ENCODE data around the gene ACOT7.
"Not testable (repeated sequence)": the region's sequence is repeated elsewhere in the genome, so short reads cannot be mapped to it uniquely, and the experiment has no call there.

ACOT7 gene

DNA sequence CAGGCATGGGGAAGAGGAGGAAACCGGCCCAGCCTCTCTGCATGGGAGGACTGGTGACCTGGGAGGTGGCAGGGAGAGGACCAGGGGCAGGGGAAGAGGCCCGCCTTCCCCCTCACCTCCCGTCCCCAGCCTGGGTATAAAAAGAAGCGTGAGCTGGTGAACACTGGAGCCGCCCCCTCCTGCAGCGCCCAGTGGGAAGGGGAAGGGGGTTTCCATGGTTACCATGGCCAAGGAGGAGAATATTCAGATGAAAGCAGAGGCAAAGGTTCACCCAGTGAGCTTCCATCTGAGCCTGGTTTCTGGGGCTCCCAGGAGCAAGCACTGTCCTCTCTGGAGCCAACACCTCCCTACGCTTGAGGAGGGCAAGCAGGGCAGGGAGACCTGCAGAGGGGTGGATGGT lies 54.9 kb downstream of the ACOT7 start:
- DNase-seq = no peak

DNA sequence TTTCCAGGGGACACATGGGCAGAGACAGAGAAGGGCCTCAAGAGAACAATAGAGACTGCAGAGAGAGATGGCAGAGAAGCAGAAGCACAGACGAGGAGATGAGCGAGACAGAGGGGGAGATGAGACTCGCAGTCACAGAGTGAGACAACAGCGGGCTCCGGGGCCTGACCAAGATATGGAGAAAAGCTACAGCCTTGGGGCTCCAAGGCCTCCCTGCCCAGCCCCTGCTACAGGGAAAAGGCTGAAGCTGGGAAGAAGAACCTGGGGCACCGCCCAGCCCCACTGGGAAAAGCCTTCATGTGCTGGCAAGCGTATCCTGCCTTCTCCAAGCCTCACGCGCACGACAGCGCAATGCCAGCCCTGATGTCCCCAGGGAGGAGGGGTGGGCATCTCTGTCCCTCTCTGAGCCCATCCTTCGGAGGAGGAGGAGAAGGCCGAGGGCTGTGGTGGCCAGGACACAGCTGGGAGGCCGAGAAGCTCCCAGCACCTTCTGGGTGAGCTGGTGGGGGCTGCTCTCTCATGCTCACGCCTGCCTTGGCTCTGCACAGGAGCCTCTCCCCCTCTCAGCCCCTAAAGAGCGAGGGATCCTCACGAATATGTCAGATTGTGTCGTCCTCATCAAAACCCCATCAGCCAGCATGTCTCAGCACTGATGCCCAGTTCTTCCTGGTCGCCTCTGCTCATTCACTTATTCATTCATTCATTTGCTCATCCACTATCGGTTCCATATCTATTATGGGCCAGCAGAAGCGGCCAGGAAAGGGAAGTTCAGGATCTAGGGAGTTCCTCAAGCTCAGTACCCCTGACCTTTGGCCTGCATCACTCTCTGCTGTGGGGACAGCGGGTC lies 56.6 kb downstream of the ACOT7 start:
- DNase-seq = no peak

DNA sequence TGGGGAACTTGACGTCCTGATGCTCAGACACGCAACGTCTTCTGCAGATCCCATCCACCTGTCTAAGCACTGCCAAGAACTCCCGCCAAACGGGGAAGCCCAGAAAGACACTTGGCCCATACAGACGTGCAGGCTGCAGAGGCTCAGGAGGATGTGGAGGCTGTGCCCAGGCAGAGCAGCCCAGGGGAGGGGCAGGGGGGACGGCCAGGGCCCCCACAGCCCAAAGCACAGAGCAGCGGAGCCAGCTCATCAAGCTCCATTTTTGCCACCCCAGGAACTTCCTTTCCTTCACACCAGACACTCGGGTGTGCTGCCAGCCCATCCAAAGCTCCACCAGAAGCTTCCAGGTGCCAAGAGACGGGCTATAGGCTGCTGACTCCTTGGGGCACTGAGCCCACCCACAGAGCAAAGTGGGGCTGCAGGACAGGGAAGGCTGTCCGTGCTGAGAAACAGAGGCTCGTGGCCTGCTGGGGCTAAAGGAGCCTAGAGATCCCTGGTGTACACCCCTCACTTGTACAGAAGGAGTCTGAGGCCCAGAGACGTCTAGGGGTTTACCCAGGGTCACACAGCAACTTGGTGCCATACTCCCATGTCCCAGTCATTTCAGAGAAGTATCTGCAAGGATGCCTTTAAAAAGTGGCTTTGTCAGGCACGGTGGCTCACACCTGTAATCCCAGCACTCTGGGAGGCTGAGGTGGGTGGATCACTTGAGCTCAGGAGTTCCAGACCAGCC lies 59.1 kb downstream of the ACOT7 start:
- no peak for DNase-seq

DNA sequence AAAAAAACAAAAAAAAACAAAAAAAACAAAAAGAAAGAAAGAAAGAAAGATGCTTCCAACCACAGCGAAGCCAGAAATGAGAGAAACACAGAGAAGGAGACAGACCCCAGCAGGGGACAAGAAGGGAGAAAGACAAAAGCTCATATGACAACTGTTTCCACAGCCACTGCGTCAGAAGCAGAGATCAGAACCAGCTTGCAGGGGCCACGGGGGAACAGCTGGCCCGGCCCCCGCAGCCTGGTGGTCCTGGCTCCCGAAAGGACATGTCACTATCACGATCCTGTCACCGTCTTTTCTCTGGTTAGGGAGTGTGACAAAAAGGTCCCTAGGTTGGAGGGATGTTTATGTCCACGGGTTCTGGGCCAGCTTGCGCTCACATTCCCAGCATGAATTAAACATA lies 60.7 kb downstream of the ACOT7 start:
- DNase-seq = no peak

DNA sequence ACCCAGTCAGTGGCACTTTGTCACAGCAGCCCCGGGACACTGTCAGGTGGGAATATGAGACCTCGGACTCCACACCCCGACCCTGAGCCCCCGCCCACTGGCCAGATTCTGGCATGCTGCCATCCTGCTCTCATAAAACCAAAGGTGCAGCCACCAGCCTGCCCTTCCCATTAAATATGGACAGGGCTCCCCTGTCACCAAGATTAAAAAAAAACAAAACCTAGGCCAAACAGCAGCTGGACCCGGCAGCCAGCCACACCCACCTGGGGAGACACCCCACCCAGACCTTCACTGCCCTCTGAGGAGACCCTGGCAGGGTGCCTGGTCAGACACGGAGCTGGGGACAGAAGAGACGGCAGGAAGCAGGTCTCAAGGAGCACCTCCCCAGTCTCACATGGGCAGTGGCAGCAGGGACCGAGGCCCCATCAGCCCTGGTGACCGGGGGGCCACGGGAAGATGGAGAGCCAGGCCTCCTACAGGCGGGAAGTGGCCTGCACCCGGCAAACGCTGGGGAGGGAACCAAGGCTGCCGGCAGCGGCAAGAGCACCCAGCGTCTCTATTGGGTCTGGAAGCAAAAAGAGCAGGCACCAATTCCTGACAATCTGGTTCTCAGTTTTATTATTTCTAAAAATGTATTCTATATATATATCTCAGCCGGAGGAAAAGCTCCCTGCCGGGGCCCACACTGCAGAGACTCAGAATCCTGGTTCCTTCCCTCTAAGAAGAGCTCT lies 61.9 kb downstream of the ACOT7 start:
- no peak for DNase-seq

DNA sequence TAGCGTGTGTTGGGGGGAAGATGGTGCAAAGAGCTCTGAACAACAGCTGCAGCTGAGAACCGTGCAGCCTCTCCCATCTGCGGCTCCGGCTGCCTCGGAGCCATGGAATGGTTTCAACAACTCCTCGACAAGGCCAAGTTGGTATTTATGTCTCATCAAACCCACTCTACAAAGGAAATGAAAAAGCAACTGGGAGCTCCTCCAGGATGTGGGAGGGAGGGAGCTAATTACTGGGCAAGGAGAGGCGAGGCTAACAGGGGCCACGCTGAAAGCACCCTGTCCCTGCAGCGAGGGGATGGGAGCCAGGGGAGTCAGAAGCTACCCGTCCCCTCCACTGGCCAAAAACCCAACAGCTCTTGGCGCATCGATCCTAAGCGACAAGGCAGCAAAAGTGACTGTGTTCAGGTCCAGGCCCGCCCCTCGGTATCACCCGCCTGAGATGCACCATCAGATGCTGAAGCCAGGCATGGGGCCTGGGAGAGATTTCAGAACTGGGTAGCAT lies 63.1 kb downstream of the ACOT7 start:
- DNase-seq = no peak

DNA sequence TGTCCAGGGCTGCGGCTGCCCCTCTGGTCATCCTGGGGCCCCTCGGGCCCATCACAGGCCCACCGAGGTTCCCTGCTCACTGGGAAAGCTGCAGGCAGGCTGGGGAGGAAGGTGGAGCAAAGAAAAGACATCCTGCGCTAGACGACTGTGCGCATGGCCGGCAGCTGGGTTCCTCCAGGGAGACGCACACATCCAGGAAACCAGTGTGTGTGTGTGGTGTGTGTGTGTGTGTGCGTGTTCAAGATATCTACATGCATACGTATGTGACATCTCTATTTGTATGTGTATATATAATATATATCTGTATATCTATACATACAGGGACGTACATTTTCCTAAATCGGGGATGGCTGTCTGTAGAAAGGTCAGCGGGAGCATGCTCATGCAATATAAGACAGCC lies 63.7 kb downstream of the ACOT7 start:
- DNase-seq = no peak

DNA sequence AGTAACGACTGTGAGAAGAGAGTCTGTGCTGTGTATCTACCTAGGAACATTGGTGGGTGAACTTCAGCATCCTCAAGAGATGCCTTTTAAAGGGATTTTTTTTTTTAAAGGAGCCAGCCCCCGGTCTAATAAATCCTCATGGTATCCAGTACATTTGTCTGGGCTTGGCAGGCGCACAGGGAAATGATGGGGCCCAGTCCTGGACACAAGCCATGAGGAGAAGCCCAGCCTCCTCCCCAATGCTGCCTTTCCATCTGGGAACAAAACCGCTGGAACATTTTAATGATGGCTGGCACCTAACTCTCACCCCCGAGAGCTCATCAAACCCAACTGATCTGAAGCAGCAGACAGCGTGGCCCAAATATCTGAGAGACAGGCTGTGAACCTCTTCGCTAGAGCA lies 64.2 kb downstream of the ACOT7 start:
- no peak for DNase-seq

DNA sequence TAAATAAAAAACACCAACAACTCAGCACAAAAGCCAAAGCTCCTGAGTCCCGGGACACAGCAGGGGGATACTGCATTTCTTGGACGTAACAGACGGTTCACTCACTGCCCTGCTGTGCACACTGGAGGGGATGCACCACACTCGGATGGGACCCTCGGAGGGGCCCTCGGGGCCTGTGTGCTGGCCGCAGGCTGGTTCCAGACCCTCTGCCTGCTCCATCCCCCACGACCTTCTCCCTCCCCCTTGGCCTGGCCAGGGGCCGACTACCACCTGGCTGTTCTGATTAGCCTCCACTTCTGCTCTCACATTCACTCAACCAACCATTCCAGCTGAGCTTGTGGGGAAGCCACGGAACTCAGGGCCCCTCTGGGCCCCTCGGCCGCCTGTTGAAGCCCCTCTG lies 64.9 kb downstream of the ACOT7 start:
- no peak for DNase-seq

DNA sequence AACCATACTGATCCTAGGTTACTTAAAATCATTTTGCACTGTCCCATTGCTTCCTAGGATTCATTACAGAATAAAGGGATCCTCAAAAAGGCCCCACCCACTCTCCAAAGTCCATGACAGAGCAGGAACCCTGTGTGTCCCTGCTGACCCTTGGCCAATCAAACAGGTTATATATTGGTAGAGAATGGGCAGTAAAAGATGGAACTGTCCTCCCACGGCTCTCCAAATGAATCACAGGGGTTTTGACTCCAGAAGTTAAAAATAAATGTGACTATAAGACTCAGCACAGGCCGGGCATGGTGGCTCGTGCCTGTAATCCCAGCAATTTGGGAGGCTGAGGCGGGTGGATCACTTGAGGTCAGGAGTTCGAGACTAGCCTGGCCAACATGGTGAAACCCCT lies 65.5 kb downstream of the ACOT7 start:
- no peak for DNase-seq

DNA sequence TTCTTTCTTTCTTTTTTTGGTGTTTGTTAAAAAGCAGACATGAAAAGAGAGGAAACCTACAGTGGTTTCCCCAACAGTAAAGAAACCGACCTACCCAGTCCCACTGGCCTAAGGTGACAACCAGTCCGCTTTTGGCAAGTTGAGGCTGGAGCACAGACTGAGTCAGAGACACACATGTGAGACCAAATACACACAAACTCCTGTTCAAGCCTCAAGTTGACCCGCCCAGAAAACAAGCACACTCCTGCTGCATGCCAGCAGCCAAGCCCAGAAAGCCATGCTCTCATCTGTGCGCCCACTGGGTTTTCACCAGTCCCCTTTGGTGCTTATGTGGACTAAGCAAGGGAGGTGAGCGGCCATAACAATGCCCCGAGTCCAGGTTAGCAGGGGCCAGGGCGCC lies 68.1 kb downstream of the ACOT7 start:
- DNase-seq = no peak

DNA sequence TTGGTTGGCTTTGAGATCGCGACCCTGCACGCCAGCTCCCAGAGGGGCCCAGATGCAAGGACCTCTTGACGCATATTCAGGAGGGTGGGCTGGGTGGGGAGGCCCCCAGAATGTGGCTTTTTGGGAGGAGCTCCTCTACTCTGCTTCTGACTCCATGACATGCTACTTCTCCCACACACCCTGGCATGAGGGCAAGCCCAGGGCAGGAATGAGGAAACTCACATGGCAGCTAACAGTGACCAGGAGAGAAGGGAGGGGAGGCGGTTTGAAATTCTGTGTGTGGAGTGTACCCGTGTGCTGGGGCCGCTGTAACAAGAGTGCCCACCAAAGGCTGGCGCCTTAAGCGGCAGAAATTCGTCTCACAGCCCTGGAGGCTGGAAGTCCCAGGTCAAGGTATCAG lies 71.4 kb downstream of the ACOT7 start:
- DNase-seq = no peak

DNA sequence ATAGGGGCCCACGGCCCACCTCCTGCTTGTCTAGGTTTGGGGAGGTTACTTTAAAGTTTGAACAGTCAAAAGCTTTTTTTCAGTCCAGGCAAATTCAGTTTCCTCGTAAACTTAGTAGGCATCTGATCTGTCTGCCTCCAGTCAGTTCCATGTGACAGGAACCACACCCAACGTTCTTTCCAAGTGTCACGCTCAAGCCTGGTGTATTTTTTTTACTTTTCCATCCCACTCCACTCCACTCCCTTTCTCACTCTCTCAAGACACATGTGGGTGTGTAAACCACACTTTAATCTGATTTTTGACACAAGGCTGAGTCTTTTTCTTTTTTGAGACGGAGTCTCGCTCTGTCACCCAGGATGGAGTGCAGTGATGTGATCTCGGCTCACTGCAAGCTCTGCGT lies 72.4 kb downstream of the ACOT7 start:
- DNase-seq = no peak

DNA sequence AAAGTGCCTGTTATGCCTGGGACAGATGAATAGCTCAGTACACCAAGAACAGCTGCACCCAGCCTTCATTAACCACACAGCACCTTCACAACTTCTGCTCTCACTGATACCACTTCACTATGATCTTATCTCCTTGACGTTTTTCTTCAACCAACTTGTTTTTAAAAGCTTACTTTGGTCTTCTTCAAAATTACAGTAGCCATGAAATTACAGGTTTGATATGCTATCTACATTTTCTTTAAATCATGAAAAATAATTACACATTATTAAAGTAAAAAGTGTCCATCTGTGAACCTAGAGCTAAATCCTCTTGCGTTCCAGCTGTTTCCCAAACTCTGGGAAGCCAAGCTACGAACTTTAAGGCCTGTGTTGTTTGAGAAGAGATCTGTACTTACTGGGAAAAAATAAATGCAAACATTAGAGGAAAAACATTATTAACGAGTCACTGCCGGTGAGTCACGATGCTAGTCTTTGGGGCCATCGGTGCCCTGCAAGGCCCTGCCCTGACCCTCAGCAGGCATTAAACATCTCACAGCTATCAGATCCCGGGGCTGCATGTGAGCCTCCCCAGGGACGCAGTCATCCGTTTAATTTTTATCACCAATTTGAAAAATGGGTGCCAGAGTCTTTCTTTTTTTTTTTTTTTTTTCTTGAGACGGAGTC lies 76.3 kb downstream of the ACOT7 start:
- no peak for DNase-seq

DNA sequence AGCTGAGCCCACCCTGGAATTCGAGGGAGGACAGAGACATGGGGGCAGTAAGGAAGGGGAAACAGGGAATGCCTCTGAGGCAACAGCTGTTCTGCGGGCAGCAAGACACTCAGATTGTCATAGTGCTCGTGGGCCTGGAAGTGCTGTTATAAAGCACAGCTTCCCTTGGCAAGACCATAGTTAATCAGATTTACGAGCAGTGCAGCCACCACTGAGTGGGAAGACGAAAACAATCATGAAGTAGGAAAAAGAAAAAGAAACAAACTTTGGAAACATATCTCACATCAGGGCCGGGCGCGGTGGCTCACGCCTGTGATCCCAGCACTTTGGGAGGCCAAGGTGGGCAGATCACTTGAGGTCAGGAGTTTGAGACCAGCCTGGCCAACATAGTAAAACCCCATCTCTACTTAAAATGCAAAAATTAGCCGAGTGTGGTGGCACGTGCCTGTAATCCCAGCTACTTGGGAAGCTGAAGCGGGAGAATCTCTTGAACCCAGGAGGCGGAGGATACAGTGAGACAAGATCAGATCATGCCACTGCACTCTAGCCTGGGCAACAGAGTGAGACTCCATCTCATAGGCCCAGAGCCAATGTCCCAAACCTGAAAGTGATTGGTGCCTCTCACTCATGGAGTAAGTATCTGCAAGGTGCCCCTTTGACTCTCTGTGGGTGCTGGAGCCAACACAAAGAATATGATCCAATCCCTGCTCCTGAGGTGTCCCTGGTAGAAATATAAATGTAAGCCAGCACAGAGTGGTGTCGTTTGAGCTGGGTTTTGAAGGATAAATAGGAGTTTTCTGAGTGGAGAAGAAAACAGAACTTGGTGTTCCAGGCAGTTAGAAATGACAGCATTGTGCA lies 77.1 kb downstream of the ACOT7 start:
- DNase-seq = no peak

DNA sequence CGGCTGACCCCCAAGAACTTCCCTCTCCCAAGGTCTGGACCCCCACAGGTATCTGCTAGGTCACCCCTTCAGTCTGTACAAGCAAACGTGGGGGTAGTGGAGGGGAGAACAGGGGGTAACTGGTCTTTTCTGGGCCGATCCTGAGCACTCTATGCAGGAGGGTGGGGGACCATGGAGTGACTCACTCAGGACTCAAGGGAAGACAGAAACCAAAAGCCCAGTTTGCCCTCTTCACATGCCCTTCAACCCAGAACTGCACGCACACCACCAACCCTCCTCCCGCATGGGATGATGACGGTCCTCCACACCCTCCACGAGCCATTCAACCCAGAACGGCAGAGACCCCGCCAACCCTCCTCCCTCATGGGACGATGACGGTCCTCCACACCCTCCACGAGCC lies 79.1 kb downstream of the ACOT7 start:
- DNase-seq = no peak

DNA sequence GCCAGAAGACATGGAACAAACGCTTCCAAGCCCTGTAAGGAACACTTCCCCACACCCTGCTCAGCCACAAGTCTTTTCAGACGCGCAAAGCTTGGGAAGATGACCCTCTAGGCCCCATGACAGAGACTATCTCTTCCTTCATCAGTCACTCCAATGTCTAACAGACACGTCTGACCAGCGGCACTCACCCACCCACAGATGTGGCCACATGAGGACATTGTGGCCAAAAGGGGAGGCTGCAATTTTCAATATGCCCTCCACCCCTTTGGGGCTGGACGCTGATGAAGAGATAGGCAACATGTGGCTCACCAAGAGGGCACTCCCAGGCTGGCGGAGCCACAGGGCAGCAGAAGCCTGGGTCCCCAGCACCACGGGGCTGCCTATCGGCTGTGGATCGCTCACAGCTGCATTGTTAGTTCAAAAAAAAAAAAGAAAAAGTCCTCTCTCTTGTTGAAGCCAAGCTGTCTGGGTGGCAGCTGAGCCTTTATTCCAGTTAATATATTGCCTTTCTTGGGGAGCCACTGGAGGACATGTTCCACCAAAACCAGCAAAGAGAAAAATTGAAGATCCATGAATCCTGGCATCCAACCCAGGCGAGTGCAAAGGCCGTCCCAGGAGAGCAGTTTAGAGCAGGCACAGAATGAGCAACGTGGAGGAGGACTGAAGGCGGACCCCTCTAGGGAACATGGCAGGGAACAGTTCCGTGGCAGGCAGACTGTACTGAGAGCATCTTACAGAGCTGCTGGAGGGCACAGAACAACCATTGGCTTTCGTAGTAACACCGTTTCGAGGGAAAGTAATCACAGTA lies 80.0 kb downstream of the ACOT7 start:
- no peak for DNase-seq

DNA sequence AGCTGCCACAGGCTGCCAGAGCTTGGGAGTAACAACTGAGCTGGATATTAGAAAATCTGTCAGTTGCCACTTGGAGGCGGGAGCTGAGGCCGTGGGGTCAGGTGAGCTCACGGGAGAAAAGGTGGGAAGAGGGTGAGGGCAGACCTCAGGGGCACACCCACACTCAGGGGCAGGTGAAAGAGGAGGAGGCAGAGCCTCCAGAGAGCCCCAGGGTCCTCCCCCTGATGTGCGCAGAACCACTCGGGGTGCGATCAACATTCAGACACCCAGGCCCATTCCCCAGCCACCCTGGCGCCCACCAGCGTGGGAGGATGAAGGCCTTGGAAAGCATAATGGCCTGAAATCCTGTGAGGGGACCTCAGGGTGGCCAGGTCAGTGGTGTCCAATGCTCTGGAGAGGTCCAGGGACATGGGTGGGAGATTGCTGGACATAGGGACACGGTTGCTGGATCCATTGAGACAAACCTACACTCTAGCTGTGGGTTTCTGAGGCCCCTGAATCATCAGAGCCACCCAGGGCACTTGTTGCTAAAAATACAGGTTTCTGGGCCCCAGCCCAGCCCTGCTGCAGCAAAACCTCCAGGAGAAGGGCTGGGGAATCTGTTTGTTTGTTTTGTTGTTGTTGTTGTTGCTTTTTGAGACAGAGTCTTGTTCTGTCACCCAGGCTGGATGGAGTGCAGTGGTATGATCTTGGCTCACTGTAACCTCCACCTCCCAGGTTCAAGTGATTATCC lies 83.3 kb downstream of the ACOT7 start:
- no peak for DNase-seq

DNA sequence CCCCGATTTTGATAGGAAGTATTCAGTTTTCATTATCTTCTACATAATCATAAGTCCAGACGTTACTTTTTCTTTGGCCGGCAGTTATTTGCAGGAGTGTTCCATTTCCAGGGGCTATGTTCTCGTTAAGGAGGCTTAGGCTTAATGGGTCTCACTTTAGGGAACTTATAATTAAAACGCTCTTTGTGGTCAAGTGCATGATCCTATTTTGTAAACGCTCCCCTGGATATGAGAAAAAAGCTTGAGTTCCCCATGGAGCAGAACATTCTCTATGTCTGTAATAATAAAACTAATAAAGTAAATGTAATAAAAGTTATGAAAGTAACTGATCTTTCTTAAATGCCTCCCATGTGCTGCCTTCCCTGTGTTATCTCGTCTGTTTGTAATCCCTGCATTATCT lies 84.0 kb downstream of the ACOT7 start:
- DNase-seq = no peak

DNA sequence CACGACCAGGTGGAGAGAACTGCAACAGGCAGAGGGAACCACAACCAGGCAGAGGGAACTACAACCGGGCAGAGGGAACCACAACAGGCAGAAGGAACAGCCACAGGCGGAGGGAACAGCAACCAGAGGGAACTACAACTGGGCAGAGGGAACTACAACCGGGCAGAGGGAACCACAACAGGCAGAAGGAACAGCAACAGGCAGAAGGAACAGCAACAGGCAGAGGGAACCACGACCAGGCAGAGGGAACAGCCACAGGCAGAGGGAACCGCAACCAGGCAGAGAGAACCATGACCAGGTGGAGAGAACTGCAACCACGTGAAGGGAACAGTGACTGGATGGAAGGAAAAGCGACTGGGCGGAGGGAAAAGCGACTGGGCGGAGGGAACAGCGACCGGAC lies 85.1 kb downstream of the ACOT7 start:
- no peak for DNase-seq

DNA sequence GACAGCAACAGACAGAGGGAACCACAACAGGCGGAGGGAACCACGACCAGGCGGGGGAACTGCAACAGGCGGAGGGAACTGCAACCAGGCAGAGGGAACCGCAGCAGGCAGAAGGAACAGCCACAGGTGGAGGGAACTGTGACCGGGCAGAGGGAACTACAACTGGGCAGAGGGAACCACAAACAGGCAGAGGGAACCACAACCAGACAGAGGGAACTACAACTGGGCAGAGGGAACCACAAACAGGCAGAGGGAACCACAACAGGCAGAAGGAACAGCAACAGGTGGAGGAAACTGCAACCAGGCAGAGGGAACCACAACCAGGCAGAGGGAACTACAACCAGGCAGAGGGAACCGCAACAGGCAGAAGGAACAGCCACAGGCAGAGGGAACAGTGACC lies 85.9 kb downstream of the ACOT7 start:
- DNase-seq = not testable (repeated sequence)
